WTC11 (cell line): ENCODE measurements around the gene CYSLTR1.

ENCODE experiments used
- ATF1 ChIP-seq: sonication (generic); formaldehyde crosslinking; IDR thresholded peaks from 2 replicates; pipeline ENCODE4 v1.8.1; 2023; ENCODE audit warnings: mild to moderate bottlenecking, moderate library complexity, missing genetic modification reagents
- ATF3 ChIP-seq: sonication (generic); formaldehyde crosslinking; conservative IDR thresholded peaks from 2 replicates; pipeline ENCODE4 v1.8.1; 2022; ENCODE audit warnings: mild to moderate bottlenecking, missing genetic modification reagents
- ATF6 ChIP-seq: sonication (generic); formaldehyde crosslinking; IDR thresholded peaks from 2 replicates; pipeline ENCODE4 v1.8.1; 2023; ENCODE audit warnings: mild to moderate bottlenecking, missing genetic modification reagents
- CBFB ChIP-seq: sonication (generic); formaldehyde crosslinking; IDR thresholded peaks from 2 replicates; pipeline ENCODE4 v1.8.1; 2022; ENCODE audit warnings: mild to moderate bottlenecking, low read depth, missing genetic modification reagents
- CTCF ChIP-seq: fragments of 200-600 bp; IDR thresholded peaks from 2 replicates; pipeline ENCODE4 v1.8.0; 2022; ENCODE audit warnings: antibody characterized with exemption
- E2F4 ChIP-seq: sonication (generic); formaldehyde crosslinking; IDR thresholded peaks from 2 replicates; pipeline ENCODE4 v1.8.1; 2022; ENCODE audit warnings: low read depth, mild to moderate bottlenecking, moderate library complexity, missing genetic modification reagents, borderline replicate concordance
- E2F5 ChIP-seq: sonication (generic); formaldehyde crosslinking; IDR thresholded peaks from 2 replicates; pipeline ENCODE4 v1.8.1; 2022; ENCODE audit warnings: mild to moderate bottlenecking, moderate library complexity, missing genetic modification reagents
- FOXP1 ChIP-seq: sonication (generic); formaldehyde crosslinking; IDR thresholded peaks from 2 replicates; pipeline ENCODE4 v1.8.0; 2022; ENCODE audit warnings: missing genetic modification reagents, mild to moderate bottlenecking, moderate library complexity, borderline replicate concordance
- GABPB1 ChIP-seq: sonication (generic); formaldehyde crosslinking; IDR thresholded peaks from 2 replicates; pipeline ENCODE4 v1.8.1; 2023; ENCODE audit warnings: mild to moderate bottlenecking, missing genetic modification reagents
- JAZF1 ChIP-seq: fragments of 250-450 bp; sonication (Bioruptor Pico); IDR thresholded peaks from 2 replicates; pipeline ENCODE4 v1.9.0; 2021; ENCODE audit warnings: moderate library complexity, mild to moderate bottlenecking, inconsistent platforms
- JUN ChIP-seq: sonication (generic); formaldehyde crosslinking; IDR thresholded peaks from 2 replicates; pipeline ENCODE4 v1.8.0; 2023; ENCODE audit warnings: mild to moderate bottlenecking, missing genetic modification reagents
- NFE2L1 ChIP-seq: sonication (generic); formaldehyde crosslinking; IDR thresholded peaks from 2 replicates; pipeline ENCODE4 v1.8.1; 2023; ENCODE audit warnings: missing genetic modification reagents
- USF2 ChIP-seq: sonication (generic); formaldehyde crosslinking; IDR thresholded peaks from 2 replicates; pipeline ENCODE4 v1.8.1; 2023; ENCODE audit warnings: mild to moderate bottlenecking, missing genetic modification reagents, moderate library complexity

- no peak for TF ChIP-seq ATF6 (CRISPR knock-in tag)
- TF ChIP-seq CTCF, result no peak
- no peak for TF ChIP-seq ATF3
- TF ChIP-seq USF2 (CRISPR knock-in tag), result no peak
- no peak for TF ChIP-seq E2F4
- TF ChIP-seq CBFB (CRISPR knock-in tag), result no peak
- TF ChIP-seq JAZF1, result no peak
- no peak for TF ChIP-seq FOXP1 (CRISPR knock-in tag)
- no peak for TF ChIP-seq JUN (CRISPR knock-in tag)
- TF ChIP-seq GABPB1 (CRISPR knock-in tag), result no peak
- no peak for TF ChIP-seq E2F5 (CRISPR knock-in tag)
- no peak for TF ChIP-seq NFE2L1
- TF ChIP-seq ATF1 (CRISPR knock-in tag), result no peak
Measured at GRCh38 chrX:78237127-78237526, 90.3 kb downstream of the CYSLTR1 start.
